ENCODE data around the gene CAPN15. TPM values are rescaled to one million over a fixed set of nuclear protein-coding genes. Genes with fewer than 3 reads are reported as not detected.

CAPN15 gene
- total RNA-seq, 4 donors from 2014 or later: 21.8 to 42.7 (median 29.2) TPM

DNA sequence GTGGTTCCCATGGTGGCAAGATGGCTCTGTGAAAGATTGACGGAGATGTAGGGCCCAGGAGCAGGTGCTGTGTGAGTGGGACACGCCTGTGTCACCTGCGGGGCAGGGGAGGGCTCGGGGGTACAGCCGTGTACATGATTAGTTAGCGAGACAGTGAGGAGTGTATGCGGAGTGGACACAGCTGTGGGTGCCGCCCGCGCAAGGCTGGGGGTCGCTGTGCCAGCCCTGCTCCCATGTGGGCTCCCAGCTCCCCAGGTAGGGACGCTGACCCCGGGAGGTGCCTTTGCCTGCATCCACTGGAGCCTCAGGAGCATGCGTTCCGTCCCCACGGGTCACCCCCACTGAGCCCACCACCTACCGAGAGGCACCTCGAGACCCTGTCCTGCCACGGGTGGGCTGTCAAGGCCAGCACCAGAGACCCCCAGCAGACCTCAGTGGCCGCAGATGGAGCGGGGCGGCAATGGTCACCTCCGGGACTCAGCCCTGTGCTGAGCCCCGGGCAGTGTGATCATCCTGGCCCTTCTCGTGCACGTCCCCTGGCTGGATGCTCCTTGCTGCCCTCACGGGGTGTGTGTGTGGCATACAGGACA is 7.4 kb downstream of the CAPN15 start:
- Histone ChIP-seq H3K4me1 (peaks cover 0 to 38% (median 7%) of the 10 kb centered on the region in 3 donors), H3K36me3 (peaks cover 0 to 64% of the 10 kb centered on the region in 2 donors), H3K4me3 (no peak overlapping the region), H3K27ac (no peak overlapping the region), H3K9me3 (no peaks in the 10 kb centered on the region), H3K27me3 (no peaks in the 10 kb centered on the region)
- TF ChIP-seq POLR2A (IDR thresholded peaks at IDR 0.05): no peak
- TF ChIP-seq, protein P1, sequence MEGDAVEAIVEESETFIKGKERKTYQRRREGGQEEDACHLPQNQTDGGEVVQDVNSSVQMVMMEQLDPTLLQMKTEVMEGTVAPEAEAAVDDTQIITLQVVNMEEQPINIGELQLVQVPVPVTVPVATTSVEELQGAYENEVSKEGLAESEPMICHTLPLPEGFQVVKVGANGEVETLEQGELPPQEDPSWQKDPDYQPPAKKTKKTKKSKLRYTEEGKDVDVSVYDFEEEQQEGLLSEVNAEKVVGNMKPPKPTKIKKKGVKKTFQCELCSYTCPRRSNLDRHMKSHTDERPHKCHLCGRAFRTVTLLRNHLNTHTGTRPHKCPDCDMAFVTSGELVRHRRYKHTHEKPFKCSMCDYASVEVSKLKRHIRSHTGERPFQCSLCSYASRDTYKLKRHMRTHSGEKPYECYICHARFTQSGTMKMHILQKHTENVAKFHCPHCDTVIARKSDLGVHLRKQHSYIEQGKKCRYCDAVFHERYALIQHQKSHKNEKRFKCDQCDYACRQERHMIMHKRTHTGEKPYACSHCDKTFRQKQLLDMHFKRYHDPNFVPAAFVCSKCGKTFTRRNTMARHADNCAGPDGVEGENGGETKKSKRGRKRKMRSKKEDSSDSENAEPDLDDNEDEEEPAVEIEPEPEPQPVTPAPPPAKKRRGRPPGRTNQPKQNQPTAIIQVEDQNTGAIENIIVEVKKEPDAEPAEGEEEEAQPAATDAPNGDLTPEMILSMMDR (IDR thresholded peaks at IDR 0.05): no peak
- TF ChIP-seq EP300 (IDR thresholded peaks at IDR 0.05): no peak
- TF ChIP-seq POLR2AphosphoS5 (IDR thresholded peaks at IDR 0.05): no peak
- ATAC-seq: no peak
- WGBS, 2 donors (ENCODE audit: low coverage in 1 of 2): 60% methylated on average over 1 of the region's 27 CpGs; no CpG with 5 or more reads in 1 of the 2 donors

DNA sequence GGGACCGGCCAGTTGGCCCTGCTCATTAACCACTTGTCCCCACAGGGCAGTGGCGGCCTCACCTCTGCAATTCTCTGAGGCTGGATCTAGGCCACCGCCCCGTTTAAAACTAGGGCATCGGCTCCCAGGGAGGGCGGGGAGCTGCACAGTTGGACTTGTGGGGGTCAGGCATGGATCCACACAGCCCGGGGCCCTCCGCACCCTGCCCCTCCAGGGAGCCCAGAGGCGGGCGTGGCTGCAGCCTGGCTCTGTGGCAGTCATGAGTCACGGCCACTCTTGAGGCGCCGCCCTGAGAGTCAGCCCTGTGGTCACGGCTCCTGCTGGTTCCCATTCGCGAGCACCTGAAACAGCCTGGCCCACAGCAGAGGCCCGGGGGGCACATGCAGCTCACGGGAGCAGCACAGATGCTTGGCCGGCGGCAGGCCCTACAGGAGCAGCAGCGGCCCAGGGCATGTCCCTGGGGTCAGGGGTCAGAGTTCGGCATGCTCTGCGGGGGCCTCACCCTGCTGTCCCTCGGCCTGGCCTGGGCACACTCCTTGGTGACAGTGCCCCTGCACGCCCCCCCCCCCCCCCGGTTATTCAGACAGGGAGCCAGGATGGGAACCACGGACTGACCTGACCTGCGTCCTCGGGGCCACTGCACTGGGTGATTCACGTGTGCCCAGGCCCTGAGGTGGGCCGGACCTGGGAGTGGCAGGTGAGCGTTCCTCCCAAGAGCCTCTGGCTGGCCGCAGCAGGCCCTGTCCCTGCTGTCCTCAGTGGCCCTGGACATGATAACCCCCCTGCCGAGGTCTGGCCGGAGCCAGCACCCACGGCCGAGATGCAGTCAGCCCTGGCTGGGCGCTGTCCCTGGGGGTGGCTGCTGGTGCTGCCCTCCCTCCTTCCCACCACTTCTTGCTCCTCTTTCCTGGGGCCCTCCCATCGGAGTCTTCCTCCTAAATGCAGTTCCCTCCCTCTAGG is 8.2 kb downstream of the CAPN15 start:
- Histone ChIP-seq H3K27ac (no peak overlapping the region), H3K4me1 (peaks cover 0 to 31% (median 0%) of the 10 kb centered on the region in 3 donors), H3K27me3 (no peaks in the 10 kb centered on the region), H3K9me3 (no peaks in the 10 kb centered on the region), H3K36me3 (peaks cover 0 to 69% of the 10 kb centered on the region in 2 donors), H3K4me3 (no peak overlapping the region)
- TF ChIP-seq, protein P1 (IDR thresholded peaks at IDR 0.05): no peak
- TF ChIP-seq EP300 (IDR thresholded peaks at IDR 0.05) (no peak), POLR2AphosphoS5 (IDR thresholded peaks at IDR 0.05) (no peak), POLR2A (IDR thresholded peaks at IDR 0.05) (no peak)
- 97 to 100% methylated on average over 2 to 5 of the region's 39 CpGs for WGBS, 2 donors (ENCODE audit: low coverage in 1 of 2)
- ATAC-seq: peak; percentile 56

DNA sequence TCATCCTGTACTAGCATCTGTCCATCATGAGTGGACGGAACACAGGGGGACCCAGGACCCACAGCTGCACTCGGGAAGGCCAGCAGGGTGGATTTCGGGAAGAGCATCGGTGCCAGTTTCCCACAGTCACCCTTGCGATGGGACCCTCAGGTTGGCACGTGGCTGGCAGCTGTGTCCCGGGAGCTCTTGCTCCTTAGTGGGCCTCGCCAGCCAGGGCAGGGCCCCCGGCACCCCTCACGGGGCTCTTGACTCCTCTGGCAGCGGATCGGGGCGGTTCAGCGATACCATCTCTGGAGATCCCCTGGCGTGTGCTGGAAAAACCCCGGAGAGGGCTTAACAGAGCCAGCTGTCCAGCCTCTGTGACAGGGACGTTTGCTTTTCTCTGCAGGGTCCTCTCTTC is 9.2 kb downstream of the CAPN15 start:
- peaks cover 0 to 25% (median 0%) of the 10 kb centered on the region in 3 donors for H3K4me1 ChIP-seq
- no peaks in the 10 kb centered on the region for H3K9me3 ChIP-seq
- TF ChIP-seq POLR2A (IDR thresholded peaks at IDR 0.05): no peak
- TF ChIP-seq POLR2AphosphoS5 (IDR thresholded peaks at IDR 0.05): no peak
- TF ChIP-seq EP300 (IDR thresholded peaks at IDR 0.05): no peak
- TF ChIP-seq, protein P1 (IDR thresholded peaks at IDR 0.05): no peak
- ATAC-seq: no peak
- H3K4me3 ChIP-seq: no peak overlapping the region
- no CpG with 5 or more reads among the region's 17 CpGs for WGBS, 2 donors (ENCODE audit: low coverage in 1 of 2)
- H3K36me3 ChIP-seq: peaks cover 0 to 79% of the 10 kb centered on the region in 2 donors
- H3K27me3 ChIP-seq: no peaks in the 10 kb centered on the region
- no peak overlapping the region for H3K27ac ChIP-seq

DNA sequence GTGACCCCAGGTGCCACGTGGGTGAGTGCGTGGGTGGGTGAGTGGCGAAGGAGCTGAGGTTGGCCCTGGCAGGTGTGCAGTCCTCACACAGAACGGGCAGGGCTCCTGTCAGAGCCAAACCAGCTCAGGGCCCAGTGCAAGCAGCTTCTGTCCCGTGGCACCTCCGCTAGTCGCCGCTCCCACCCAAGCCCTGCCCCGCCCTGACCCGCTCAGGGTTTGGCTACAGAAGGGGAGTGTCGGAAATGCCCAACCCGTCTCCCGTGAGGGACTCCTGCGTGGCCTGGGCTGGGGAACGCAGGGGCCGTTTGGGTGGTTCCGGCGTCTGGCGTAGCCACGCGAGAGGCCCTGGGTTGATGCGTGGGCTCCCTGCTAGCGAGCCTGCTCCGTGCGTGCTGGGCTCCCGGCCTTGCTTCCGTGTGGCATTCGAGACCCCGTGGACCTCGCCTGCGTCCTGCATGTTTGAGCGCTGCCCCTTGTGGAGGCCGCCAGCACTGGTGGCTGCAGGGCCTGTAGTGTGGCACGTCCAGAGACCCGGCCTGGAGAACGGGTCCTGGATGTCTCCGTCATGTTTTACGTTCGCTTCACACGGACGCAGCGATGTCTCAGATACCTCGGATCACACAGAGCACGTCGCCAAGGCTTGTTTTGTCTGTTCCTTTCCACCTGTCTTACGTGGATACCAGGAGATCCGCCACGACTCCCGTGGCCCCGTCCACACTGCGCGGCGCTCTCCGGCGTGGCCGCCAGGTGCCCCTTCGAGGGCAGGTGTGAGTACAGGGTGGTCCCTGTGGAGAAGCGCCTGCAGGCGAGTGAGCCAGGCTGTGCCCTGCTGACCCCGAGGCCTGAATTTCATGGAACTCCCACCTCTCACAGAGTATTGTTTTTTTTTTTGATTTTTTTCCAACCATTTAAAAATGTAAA is 10.2 kb downstream of the CAPN15 start:
- no peaks in the 10 kb centered on the region for H3K27me3 ChIP-seq
- 92 to 96% methylated on average over 15 to 21 of the region's 60 CpGs for WGBS, 2 donors (ENCODE audit: low coverage in 1 of 2)
- TF ChIP-seq POLR2AphosphoS5 (IDR thresholded peaks at IDR 0.05): no peak
- ATAC-seq: no peak
- H3K27ac ChIP-seq: no peak overlapping the region
- H3K36me3 ChIP-seq: peaks cover 0 to 85% of the 10 kb centered on the region in 2 donors
- peaks cover 0 to 25% (median 0%) of the 10 kb centered on the region in 3 donors for H3K4me1 ChIP-seq
- H3K4me3 ChIP-seq: no peak overlapping the region
- H3K9me3 ChIP-seq: no peaks in the 10 kb centered on the region

Data from gastroesophageal sphincter (tissue), 4 donors.